Measurements from ENCODE around the gene RTL10.

GRCh38 chr22:19828035-19828401 lies 26.7 kb downstream of the RTL10 start:
- TF ChIP-seq, protein P1, sequence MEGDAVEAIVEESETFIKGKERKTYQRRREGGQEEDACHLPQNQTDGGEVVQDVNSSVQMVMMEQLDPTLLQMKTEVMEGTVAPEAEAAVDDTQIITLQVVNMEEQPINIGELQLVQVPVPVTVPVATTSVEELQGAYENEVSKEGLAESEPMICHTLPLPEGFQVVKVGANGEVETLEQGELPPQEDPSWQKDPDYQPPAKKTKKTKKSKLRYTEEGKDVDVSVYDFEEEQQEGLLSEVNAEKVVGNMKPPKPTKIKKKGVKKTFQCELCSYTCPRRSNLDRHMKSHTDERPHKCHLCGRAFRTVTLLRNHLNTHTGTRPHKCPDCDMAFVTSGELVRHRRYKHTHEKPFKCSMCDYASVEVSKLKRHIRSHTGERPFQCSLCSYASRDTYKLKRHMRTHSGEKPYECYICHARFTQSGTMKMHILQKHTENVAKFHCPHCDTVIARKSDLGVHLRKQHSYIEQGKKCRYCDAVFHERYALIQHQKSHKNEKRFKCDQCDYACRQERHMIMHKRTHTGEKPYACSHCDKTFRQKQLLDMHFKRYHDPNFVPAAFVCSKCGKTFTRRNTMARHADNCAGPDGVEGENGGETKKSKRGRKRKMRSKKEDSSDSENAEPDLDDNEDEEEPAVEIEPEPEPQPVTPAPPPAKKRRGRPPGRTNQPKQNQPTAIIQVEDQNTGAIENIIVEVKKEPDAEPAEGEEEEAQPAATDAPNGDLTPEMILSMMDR (IDR thresholded peaks at IDR 0.05) = no peak
- TF ChIP-seq RORB (CRISPR knock-in tag; IDR thresholded peaks at IDR 0.05) = no peak
- TF ChIP-seq, protein P2, sequence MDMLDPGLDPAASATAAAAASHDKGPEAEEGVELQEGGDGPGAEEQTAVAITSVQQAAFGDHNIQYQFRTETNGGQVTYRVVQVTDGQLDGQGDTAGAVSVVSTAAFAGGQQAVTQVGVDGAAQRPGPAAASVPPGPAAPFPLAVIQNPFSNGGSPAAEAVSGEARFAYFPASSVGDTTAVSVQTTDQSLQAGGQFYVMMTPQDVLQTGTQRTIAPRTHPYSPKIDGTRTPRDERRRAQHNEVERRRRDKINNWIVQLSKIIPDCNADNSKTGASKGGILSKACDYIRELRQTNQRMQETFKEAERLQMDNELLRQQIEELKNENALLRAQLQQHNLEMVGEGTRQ (CRISPR knock-in tag; IDR thresholded peaks at IDR 0.05) = no peak
- TF ChIP-seq JUN (CRISPR knock-in tag; IDR thresholded peaks at IDR 0.05) = no peak
- TF ChIP-seq, protein P3, sequence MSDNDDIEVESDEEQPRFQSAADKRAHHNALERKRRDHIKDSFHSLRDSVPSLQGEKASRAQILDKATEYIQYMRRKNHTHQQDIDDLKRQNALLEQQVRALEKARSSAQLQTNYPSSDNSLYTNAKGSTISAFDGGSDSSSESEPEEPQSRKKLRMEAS (CRISPR knock-in tag; IDR thresholded peaks at IDR 0.05) = no peak
- no peak for TF ChIP-seq ESRRA (CRISPR knock-in tag; IDR thresholded peaks at IDR 0.05; ENCODE audit: borderline replicate concordance)
- TF ChIP-seq TEAD4 (CRISPR knock-in tag; IDR thresholded peaks at IDR 0.05) = no peak
- TF ChIP-seq HMGA2 (CRISPR knock-in tag; IDR thresholded peaks at IDR 0.05) = no peak
- TF ChIP-seq, protein P4, sequence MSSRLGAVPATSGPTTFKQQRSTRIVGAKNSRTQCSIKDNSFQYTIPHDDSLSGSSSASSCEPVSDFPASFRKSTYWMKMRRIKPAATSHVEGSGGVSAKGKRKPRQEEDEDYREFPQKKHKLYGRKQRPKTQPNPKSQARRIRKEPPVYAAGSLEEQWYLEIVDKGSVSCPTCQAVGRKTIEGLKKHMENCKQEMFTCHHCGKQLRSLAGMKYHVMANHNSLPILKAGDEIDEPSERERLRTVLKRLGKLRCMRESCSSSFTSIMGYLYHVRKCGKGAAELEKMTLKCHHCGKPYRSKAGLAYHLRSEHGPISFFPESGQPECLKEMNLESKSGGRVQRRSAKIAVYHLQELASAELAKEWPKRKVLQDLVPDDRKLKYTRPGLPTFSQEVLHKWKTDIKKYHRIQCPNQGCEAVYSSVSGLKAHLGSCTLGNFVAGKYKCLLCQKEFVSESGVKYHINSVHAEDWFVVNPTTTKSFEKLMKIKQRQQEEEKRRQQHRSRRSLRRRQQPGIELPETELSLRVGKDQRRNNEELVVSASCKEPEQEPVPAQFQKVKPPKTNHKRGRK (CRISPR knock-in tag; IDR thresholded peaks at IDR 0.05; ENCODE audit: borderline replicate concordance) = no peak
- no peak for TF ChIP-seq NFYB (CRISPR knock-in tag; conservative IDR thresholded peaks at IDR 0.05; ENCODE audit: low read depth)
- no peak for TF ChIP-seq FOXJ3 (CRISPR knock-in tag; IDR thresholded peaks at IDR 0.05; ENCODE audit: borderline replicate concordance)
- TF ChIP-seq TP53 (CRISPR knock-in tag; IDR thresholded peaks at IDR 0.05) = no peak
